Measurements from ENCODE around the gene PRKG1.

Gene PRKG1

DNA sequence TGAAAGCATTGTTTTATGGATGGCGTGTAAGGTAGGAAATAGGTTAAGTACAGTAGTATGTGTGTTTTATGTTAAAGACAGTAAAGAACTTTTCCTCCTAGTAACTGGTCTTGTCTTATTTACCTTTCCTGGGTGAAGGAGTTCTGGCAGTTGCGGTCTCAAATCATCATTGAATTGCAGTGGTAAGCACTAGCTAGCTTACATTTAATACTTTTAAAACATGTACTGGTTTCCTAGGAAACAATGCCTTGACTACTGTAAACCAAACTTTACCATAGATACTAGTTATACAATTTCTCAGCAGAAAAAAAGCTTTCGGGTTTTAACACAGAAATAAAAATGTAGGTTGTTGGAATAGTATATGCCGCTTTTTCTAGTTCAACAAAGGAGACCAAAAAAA is 37.7 kb downstream of the PRKG1 start:
- Histone ChIP-seq H3K4me3 (no peak overlapping the region), H3K9me3 (no peaks in the 10 kb centered on the region), H3K4me1 (no peaks in the 10 kb centered on the region), H3K36me3 (replicated peaks) (no peaks in the 10 kb centered on the region), H3K27me3 (ENCODE audit: low read depth) (no peaks in the 10 kb centered on the region)
- DNase-seq (ENCODE audit: low spot score in 2 of 2): no peak
- in situ Hi-C loops (cut with MboI; ENCODE audit: low sequenced_read_pairs): no loop called here

DNA sequence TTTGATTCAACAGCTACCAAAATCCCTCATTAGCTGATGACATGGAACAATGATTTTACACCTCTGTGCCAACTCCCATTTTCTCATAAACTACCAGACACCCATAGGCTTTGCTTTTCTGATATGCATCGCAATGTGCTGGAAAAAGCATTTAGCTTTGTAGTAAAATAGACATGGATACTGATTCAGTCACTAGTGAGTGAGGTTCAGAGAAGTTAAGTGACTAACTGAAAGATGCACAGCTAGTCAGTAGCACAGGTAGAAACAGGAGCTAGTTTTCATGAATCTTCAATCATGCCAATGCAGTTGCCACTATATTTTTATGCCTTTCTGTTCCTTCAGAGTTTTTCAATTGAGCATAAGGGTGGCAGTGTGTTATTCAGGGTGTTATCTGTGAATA is 38.7 kb downstream of the PRKG1 start:
- Histone ChIP-seq H3K9me3 (no peaks in the 10 kb centered on the region), H3K4me1 (no peaks in the 10 kb centered on the region), H3K4me3 (no peak overlapping the region), H3K27me3 (ENCODE audit: low read depth) (no peaks in the 10 kb centered on the region), H3K36me3 (replicated peaks) (no peaks in the 10 kb centered on the region)
- no peak for DNase-seq (ENCODE audit: low spot score in 2 of 2)
- in situ Hi-C loops (cut with MboI; ENCODE audit: low sequenced_read_pairs): no loop called here

DNA sequence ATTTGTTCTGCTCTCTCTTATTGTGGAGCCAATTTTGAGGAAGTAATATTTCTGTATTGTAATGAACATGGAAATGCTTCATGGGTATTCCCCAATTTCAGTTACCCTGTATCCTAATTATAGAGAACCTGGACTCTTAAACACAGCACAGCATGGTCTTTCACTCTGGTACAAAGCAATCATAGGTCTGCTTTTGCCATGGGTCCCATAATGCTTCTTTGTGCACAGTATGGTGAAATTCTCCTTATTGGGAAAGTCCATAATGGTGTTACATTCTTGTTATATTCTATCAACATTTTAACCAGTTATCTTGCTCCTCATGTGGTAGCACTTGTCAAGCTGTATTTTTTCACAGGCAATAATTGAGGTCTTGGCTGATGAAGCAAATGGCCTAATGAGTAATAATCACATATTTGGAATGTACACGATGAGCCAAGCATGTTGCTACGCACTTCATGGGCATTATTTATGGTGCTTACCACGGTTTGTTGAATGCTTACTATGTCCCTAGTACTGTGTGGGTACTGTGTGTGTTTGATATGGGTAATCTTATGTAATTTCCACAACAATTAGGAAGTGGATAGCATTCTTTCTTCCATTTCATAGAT is 42.9 kb downstream of the PRKG1 start:
- no peaks in the 10 kb centered on the region for H3K4me1 ChIP-seq
- no peaks in the 10 kb centered on the region for H3K27me3 ChIP-seq (ENCODE audit: low read depth)
- DNase-seq (ENCODE audit: low spot score in 2 of 2): no peak
- in situ Hi-C loops (cut with MboI; ENCODE audit: low sequenced_read_pairs): no loop called here
- H3K9me3 ChIP-seq: no peaks in the 10 kb centered on the region
- no peaks in the 10 kb centered on the region for H3K36me3 ChIP-seq (replicated peaks)
- H3K4me3 ChIP-seq: no peak overlapping the region

DNA sequence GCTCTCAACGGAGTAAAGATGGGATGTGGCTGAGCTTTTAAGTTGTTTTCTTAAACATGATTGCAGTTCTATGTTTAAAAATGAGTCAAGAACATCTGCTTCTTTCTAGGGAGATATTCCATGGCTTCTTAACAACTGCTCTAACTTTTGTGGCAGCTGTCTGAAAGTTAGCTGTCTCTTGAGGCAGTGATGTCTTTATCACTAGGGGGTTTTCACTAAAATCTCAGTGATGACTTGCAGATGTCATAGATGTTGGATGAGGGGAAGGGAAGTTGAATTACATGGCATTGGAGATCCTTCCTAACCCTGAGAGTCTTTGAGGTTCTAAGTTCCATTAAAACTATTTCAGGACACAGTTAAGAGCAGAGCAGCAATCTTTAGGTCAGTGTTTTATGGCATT is 43.5 kb downstream of the PRKG1 start:
- no peak for DNase-seq (ENCODE audit: low spot score in 2 of 2)
- Histone ChIP-seq H3K4me3 (no peak overlapping the region), H3K27me3 (ENCODE audit: low read depth) (no peaks in the 10 kb centered on the region), H3K9me3 (no peaks in the 10 kb centered on the region), H3K4me1 (no peaks in the 10 kb centered on the region), H3K36me3 (replicated peaks) (no peaks in the 10 kb centered on the region)
- in situ Hi-C loops (cut with MboI; ENCODE audit: low sequenced_read_pairs): no loop called here

DNA sequence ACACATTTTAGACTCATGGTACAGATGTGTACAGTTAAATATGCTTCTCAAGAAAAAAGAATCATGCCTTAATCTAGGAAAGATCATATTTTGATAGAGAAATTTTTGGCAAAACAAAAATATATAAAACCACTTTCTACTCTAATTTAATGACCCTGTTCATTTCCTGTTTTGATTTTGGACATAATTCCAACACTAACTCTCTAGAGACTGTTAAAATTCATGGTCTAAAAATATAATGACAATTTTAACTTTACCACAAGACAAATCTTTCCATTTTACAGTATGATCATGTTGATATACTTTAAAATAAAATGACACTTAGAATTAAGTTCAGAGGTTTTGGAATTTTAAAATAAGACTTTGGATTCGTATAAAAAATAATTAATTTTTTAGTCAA is 45.2 kb downstream of the PRKG1 start:
- in situ Hi-C loops (cut with MboI; ENCODE audit: low sequenced_read_pairs): no loop called here
- Histone ChIP-seq H3K4me1 (no peaks in the 10 kb centered on the region), H3K9me3 (no peaks in the 10 kb centered on the region), H3K36me3 (replicated peaks) (no peaks in the 10 kb centered on the region), H3K4me3 (no peak overlapping the region), H3K27me3 (ENCODE audit: low read depth) (no peaks in the 10 kb centered on the region)
- no peak for DNase-seq (ENCODE audit: low spot score in 2 of 2)

DNA sequence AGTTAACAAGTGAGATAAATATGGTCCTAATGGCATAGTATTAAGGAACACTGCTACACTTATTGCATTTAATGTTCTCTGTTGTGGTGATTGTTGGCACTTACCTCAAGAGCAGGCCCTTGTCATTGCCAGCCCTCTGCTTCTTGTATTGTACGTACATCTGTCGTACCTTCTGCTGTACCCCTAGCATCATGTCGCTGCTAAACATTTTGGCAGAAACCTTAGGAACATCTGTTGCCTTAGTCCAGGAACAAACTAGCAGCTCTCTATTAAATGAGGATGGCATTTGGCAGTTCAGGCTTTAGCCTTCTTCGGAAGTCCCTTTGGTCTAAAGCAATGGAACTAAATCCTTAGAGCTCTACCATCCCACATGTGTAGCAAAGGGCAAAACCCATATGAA is 47.6 kb downstream of the PRKG1 start:
- DNase-seq (ENCODE audit: low spot score in 2 of 2): no peak
- Histone ChIP-seq H3K36me3 (replicated peaks) (no peaks in the 10 kb centered on the region), H3K27me3 (ENCODE audit: low read depth) (no peaks in the 10 kb centered on the region), H3K9me3 (no peaks in the 10 kb centered on the region), H3K4me3 (no peak overlapping the region), H3K4me1 (no peaks in the 10 kb centered on the region)
- in situ Hi-C loops (cut with MboI; ENCODE audit: low sequenced_read_pairs): no loop called here

DNA sequence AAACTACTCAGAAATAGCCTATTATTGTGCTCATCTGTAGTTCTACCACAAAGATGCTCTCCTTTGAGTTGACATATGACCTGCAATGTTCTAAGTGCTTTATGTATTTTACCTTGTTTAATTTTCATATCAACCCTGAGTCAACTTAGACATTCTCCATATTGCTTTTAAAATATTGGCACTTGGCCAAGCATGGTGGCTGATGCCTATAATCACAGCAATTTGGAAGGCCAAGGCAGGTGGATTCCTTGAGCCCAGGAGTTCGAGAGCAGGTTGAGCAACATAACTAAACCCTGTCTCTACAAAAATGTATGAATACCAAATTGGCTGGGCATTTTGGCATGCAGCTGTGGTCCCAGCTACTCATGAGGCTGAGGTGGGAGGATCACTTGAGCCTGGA is 50.6 kb downstream of the PRKG1 start:
- Histone ChIP-seq H3K36me3 (replicated peaks) (no peaks in the 10 kb centered on the region), H3K9me3 (no peaks in the 10 kb centered on the region), H3K27me3 (ENCODE audit: low read depth) (no peaks in the 10 kb centered on the region), H3K4me3 (no peak overlapping the region), H3K4me1 (no peaks in the 10 kb centered on the region)
- DNase-seq (ENCODE audit: low spot score in 2 of 2): no peak
- in situ Hi-C loops (cut with MboI; ENCODE audit: low sequenced_read_pairs): no loop called here

DNA sequence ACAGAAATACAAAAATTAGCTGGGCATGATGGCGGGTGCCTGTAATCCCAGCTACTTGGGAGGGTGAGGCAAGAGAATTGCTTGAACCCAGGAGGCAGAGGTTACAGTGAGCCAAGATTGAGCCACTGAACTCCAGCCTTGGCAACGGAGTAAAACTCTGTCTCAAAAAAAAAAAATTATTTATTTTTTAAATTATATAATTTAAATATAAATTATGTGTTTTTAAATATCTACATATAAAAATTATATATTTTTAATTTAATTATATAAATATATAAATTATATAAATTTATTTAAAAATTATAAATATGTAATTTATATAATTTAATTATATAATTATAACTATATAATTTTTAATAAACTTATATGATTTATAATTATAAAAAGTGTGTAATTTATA is 51.2 kb downstream of the PRKG1 start:
- no peak overlapping the region for H3K4me3 ChIP-seq
- no peaks in the 10 kb centered on the region for H3K36me3 ChIP-seq (replicated peaks)
- no peaks in the 10 kb centered on the region for H3K27me3 ChIP-seq (ENCODE audit: low read depth)
- DNase-seq (ENCODE audit: low spot score in 2 of 2): no peak
- no peaks in the 10 kb centered on the region for H3K9me3 ChIP-seq
- in situ Hi-C loops (cut with MboI; ENCODE audit: low sequenced_read_pairs): no loop called here
- H3K4me1 ChIP-seq: no peaks in the 10 kb centered on the region

DNA sequence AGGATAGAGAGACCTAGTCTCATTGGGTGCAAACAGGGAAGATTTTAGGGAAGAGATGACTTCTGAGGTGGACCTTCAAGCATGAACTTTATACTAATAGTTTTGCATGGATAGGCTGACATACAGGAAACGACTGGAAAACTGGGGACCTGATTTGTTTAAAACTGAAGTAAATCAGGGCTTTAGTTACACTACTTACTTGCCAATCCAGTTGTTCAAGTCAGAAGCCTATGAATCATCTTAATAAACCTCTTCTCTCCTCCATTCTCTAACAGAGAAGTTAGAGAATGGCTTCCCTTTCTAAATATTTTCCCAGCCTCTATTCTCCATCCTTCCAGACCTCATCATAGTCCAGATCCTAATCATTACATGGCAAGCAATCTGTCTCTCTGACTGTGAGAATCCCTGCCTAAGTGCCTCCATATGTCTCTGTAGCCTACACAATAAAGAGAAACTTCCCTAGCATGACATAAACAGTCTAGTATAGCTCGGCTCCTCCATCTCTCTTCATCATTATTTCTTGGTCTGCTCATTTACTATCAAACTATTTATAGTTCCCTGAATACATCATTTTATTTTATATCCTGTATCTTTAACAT is 55.8 kb downstream of the PRKG1 start:
- in situ Hi-C loops (cut with MboI; ENCODE audit: low sequenced_read_pairs): no loop called here

DNA sequence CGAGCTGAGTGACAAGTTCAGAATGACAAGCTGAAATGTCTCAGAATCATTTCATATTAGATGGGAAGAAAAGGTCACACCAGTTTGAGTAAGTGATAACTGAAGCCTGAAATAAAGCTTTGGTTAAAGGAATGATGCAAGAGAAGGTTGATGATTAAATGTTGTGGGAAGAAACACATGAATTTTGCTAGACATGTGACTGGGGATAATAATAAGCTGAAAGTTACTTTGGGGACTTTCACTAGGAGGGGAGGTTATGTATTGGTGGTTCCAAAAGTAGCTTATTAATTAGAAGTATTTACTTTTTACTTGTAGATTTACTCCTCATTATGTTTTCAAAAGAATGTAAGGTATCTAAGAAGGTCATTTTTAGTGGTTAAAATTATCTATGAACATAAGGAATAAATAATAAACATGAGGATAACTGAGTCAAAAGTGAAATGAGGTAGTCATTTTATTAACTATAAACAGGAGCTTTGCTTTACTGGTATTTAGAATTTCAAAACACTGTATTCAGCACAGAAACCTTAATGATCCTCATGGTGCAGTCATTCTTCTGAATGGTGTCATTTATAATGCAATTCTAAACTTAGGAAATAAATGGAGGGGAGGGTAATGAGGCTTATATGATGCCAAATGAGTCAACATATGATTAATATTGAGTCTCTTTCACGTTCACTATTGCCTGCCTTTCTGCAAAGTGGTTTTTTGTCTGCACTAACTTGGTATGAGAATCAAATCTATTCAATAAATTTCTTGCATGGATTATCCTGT is 63.7 kb downstream of the PRKG1 start:
- H3K9me3 ChIP-seq: no peaks in the 10 kb centered on the region
- H3K36me3 ChIP-seq (replicated peaks): no peaks in the 10 kb centered on the region
- H3K27me3 ChIP-seq (ENCODE audit: low read depth): no peaks in the 10 kb centered on the region
- no peaks in the 10 kb centered on the region for H3K4me1 ChIP-seq
- no peak for DNase-seq (ENCODE audit: low spot score in 2 of 2)
- H3K4me3 ChIP-seq: no peak overlapping the region
- in situ Hi-C loops (cut with MboI; ENCODE audit: low sequenced_read_pairs): no loop called here

More for the DNA sequence above, 55.8 kb downstream of the PRKG1 start:
- Histone ChIP-seq H3K4me3 (no peak overlapping the region), H3K36me3 (replicated peaks) (no peaks in the 10 kb centered on the region), H3K4me1 (no peaks in the 10 kb centered on the region), H3K9me3 (no peaks in the 10 kb centered on the region), H3K27me3 (ENCODE audit: low read depth) (no peaks in the 10 kb centered on the region)
- DNase-seq (ENCODE audit: low spot score in 2 of 2): no peak

DNA sequence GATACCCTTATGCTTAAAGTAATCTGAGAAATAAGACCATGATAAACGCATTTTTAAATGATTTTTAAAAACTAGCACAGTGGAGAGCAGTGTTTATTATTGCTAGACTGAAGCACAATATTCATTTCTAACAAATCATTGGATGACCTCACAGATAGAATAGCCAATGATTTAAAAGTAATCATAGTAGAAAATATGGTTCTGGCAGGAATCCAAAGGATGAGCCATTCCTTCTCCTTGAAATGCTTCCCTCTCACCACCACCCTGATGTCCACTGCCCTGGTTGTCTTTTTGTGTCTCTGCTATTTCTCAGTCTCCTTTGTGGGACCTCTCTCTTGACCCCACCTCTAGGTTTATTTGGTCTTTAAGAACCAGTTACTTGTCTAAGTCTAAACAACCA is 64.9 kb downstream of the PRKG1 start:
- Histone ChIP-seq H3K27me3 (ENCODE audit: low read depth) (no peaks in the 10 kb centered on the region), H3K4me3 (no peak overlapping the region), H3K9me3 (no peaks in the 10 kb centered on the region), H3K4me1 (no peaks in the 10 kb centered on the region), H3K36me3 (replicated peaks) (no peaks in the 10 kb centered on the region)
- no peak for DNase-seq (ENCODE audit: low spot score in 2 of 2)
- in situ Hi-C loops (cut with MboI; ENCODE audit: low sequenced_read_pairs): no loop called here

DNA sequence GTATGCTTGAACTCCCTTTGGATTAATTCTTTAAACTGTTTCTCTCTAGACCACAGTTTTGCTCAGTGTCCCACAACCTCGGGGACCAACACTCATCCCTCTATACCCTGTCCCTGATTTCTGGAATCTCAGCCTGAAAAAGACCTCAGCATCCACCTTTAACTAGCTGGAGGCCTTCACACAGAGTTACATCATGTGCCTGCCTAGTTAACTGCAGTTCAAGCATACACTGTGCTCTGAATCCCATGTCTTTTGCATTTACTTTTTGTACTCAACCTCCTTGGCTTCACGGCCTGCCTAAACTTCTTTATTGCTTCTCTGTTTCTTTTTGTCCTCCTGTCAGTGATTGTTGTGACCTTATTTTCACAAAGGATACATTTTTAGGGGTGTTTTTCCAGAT is 66.7 kb downstream of the PRKG1 start:
- Histone ChIP-seq H3K9me3 (no peaks in the 10 kb centered on the region), H3K4me1 (no peaks in the 10 kb centered on the region), H3K36me3 (replicated peaks) (no peaks in the 10 kb centered on the region), H3K4me3 (no peak overlapping the region), H3K27me3 (ENCODE audit: low read depth) (no peaks in the 10 kb centered on the region)
- DNase-seq (ENCODE audit: low spot score in 2 of 2): no peak
- in situ Hi-C loops (cut with MboI; ENCODE audit: low sequenced_read_pairs): no loop called here

DNA sequence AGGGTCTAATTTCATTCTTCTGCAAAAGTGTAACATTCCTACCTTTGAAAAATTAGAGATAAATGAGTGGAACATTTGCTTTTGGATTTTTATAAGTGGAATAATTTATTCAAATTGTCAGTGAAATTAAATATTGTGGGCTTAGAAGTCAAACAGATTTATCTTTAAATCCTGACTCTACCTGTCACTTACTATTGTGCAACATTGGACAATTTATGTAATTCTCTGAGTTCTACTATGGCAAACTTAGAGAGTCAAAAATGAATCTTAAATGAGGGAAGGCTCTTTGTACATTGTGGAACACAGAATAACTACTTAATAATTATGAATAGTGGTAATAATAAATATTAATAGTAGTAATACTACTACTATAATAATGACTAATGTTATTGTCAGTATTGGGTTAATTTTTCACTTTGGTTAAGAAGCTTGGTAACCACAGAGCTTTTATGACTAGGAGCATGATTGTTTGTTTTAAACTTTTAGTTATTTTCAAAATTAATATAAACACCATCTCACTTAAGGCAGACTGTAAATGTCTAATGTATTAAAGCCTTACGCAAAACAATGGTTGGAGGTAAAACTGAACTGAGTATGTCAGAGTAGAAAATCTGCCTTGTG is 70.0 kb downstream of the PRKG1 start:
- Histone ChIP-seq H3K36me3 (replicated peaks) (no peaks in the 10 kb centered on the region), H3K4me1 (no peaks in the 10 kb centered on the region), H3K4me3 (no peak overlapping the region), H3K27me3 (ENCODE audit: low read depth) (no peaks in the 10 kb centered on the region), H3K9me3 (no peaks in the 10 kb centered on the region)
- DNase-seq (ENCODE audit: low spot score in 2 of 2): no peak
- in situ Hi-C loops (cut with MboI; ENCODE audit: low sequenced_read_pairs): no loop called here

DNA sequence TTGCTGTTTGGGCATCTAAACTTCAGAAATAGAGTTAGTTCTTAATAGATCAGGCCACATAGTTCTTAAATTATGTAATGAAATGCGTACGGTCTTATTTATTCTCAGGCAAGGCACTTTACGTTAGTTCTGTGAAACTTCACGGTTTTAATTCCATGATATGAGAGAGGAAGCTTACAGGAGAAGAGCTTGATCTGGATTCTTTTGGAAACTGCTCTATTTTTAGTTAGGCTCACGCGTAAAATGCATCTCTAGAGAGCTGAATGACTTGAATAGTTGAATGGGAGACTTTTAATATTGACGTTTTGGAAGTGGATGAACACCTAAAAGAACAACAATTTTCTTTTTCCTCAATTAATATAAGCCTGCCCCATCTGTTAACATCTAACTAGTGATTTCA is 71.1 kb downstream of the PRKG1 start:
- Histone ChIP-seq H3K36me3 (replicated peaks) (no peaks in the 10 kb centered on the region), H3K4me3 (no peak overlapping the region), H3K9me3 (no peaks in the 10 kb centered on the region), H3K27me3 (ENCODE audit: low read depth) (no peaks in the 10 kb centered on the region), H3K4me1 (no peaks in the 10 kb centered on the region)
- in situ Hi-C loops (cut with MboI; ENCODE audit: low sequenced_read_pairs): no loop called here
- no peak for DNase-seq (ENCODE audit: low spot score in 2 of 2)

Data from HAP-1 (cell line).